WTC11 (cell line): Measurements from ENCODE around the gene CLDN6. TPM values are rescaled to one million over a fixed set of nuclear protein-coding genes. Genes with fewer than 3 reads are reported as not detected.
"Not testable (repeated sequence)": the region's sequence is repeated elsewhere in the genome, so short reads cannot be mapped to it uniquely, and the experiment has no call there.

Experiments used
- ATAC-seq: fragments of 200-7000 bp; cut with Tn5 transposase; 2 replicates; pipeline ENCODE4 v1.10.0; 2021; ENCODE audit warnings: mild to moderate bottlenecking, moderate library complexity
- CTCF ChIA-PET: fragments of 300-600 bp; sonication (Branson Sonifier 250); formaldehyde crosslinking; loops from one replicate; lab custom pipeline; 2021; ENCODE audit warnings: antibody characterized with exemption; lab: Charles Lee
- POLR2A ChIA-PET: fragments of 350-600 bp; sonication (Branson Sonifier 250); formaldehyde crosslinking; loops from one replicate; lab custom pipeline; 2021; ENCODE audit warnings: antibody characterized with exemption; lab: Charles Lee
- DNase-seq: peaks from one replicate; pipeline ENCODE4 v3.0.0; 2021; ENCODE audit warnings: low spot score
- H3K27ac Mint-ChIP-seq: 2 replicates; pipeline ENCODE4 v1.8.0; 2021; ENCODE audit warnings: mixed read lengths
- H3K27me3 Mint-ChIP-seq: 2 replicates; pipeline ENCODE4 v1.8.0; 2021; ENCODE audit warnings: low read depth, mild to moderate bottlenecking, moderate library complexity, mixed read lengths
- H3K36me3 Mint-ChIP-seq: 2 replicates; pipeline ENCODE4 v1.8.0; 2021; ENCODE audit warnings: mixed read lengths
- H3K4me1 Mint-ChIP-seq: 2 replicates; pipeline ENCODE4 v1.8.0; 2022; ENCODE audit warnings: mixed read lengths
- H3K4me3 Mint-ChIP-seq: 2 replicates; pipeline ENCODE4 v1.8.0; 2021; ENCODE audit warnings: mild to moderate bottlenecking, moderate library complexity, mixed read lengths
- H3K9me3 Mint-ChIP-seq: 2 replicates; pipeline ENCODE4 v1.8.0; 2021; ENCODE audit warnings: mixed read lengths
- ELF4 ChIP-seq: sonication (generic); formaldehyde crosslinking; IDR thresholded peaks from 2 replicates; pipeline ENCODE4 v1.8.1; 2022; ENCODE audit warnings: low read depth, mild to moderate bottlenecking, moderate library complexity, missing genetic modification reagents
- FOXJ3 ChIP-seq: sonication (generic); formaldehyde crosslinking; IDR thresholded peaks from 2 replicates; pipeline ENCODE4 v1.9.0; 2021; ENCODE audit warnings: missing genetic modification reagents, mild to moderate bottlenecking, borderline replicate concordance
- JAZF1 ChIP-seq: fragments of 250-450 bp; sonication (Bioruptor Pico); IDR thresholded peaks from 2 replicates; pipeline ENCODE4 v1.9.0; 2021; ENCODE audit warnings: moderate library complexity, mild to moderate bottlenecking, inconsistent platforms
- JUN ChIP-seq: sonication (generic); formaldehyde crosslinking; IDR thresholded peaks from 2 replicates; pipeline ENCODE4 v1.8.0; 2023; ENCODE audit warnings: mild to moderate bottlenecking, missing genetic modification reagents
- MLX ChIP-seq: sonication (generic); formaldehyde crosslinking; IDR thresholded peaks from 2 replicates; pipeline ENCODE4 v1.8.1; 2023; ENCODE audit warnings: mild to moderate bottlenecking, missing genetic modification reagents, moderate library complexity
- SMAD3 ChIP-seq: sonication (generic); formaldehyde crosslinking; IDR thresholded peaks from 2 replicates; pipeline ENCODE4 v1.8.0; 2022; ENCODE audit warnings: missing genetic modification reagents, mild to moderate bottlenecking, borderline replicate concordance
- TEAD1 ChIP-seq: sonication (generic); formaldehyde crosslinking; IDR thresholded peaks from 2 replicates; pipeline ENCODE4 v1.8.0; 2022; ENCODE audit warnings: mild to moderate bottlenecking, missing genetic modification reagents
- USF1 ChIP-seq: sonication (generic); formaldehyde crosslinking; IDR thresholded peaks from 2 replicates; pipeline ENCODE4 v1.8.0; 2022; ENCODE audit warnings: mild to moderate bottlenecking, missing genetic modification reagents
- ZMAT4 ChIP-seq: fragments of 250-450 bp; sonication (Bioruptor Pico); IDR thresholded peaks from 2 replicates; pipeline ENCODE4 v1.9.0; 2021; ENCODE audit warnings: mild to moderate bottlenecking
- ZNF121 ChIP-seq: sonication (generic); formaldehyde crosslinking; IDR thresholded peaks from 2 replicates; pipeline ENCODE4 v1.8.0; 2023; ENCODE audit warnings: missing genetic modification reagents
- ZNF396 ChIP-seq: fragments of 250-450 bp; sonication (Bioruptor Pico); IDR thresholded peaks from 2 replicates; pipeline ENCODE4 v1.8.0; 2021; ENCODE audit warnings: mild to moderate bottlenecking, moderate library complexity, borderline replicate concordance
- ZNF416 ChIP-seq: fragments of 250-450 bp; sonication (Bioruptor Pico); IDR thresholded peaks from 2 replicates; pipeline ENCODE4 v1.9.0; 2021; ENCODE audit warnings: mild to moderate bottlenecking, inconsistent platforms
- total RNA-seq: library from RNA; stranded (reverse); gene quantifications from 3 replicates; pipeline ENCODE4 v1.2.3, GENCODE V29; 2021
- TF ChIP-seq, protein P1 (sequence below): sonication (generic); formaldehyde crosslinking; IDR thresholded peaks from 2 replicates; pipeline ENCODE4 v1.8.0; 2022; ENCODE audit warnings: mild to moderate bottlenecking, missing genetic modification reagents

Gene CLDN6
- total RNA-seq, 1 experiment from 2014 or later, result 746 TPM

- H3K36me3 Mint-ChIP-seq, result peaks cover 7% of the 10 kb centered on the region
- no peak for ATAC-seq
- no peak for TF ChIP-seq JUN (CRISPR knock-in tag)
- no peak for TF ChIP-seq JAZF1 (CRISPR knock-in tag)
- TF ChIP-seq TEAD1 (CRISPR knock-in tag), result no peak
- TF ChIP-seq SMAD3, result no peak
- peak; percentile 55 for TF ChIP-seq ZNF121 (CRISPR knock-in tag)
- no peak for TF ChIP-seq ZNF396
- H3K27ac Mint-ChIP-seq, result no peak overlapping the region
- ChIA-PET CTCF (interaction anchor here (0.9 to 3.6 kb wide), 26 partner anchors 8 to 117 kb away, joined by 3 to 109 read pairs (median 19); partner anchors contain the start of genes BICDL2, KREMEN2, MMP25 and PAQR4), POLR2A (interaction anchor here (1.3 to 3.2 kb wide), 5 partner anchors 26 to 54 kb away, joined by 5 to 29 read pairs (median 8); partner anchors contain the start of gene ZSCAN10)
- H3K9me3 Mint-ChIP-seq, result 0 out of 2 replicates have a peak, but pooled peaks cover 1% of the 10 kb centered on the region
- peaks cover 3% of the 10 kb centered on the region; the same call in 1 of the 2 replicates for H3K27me3 Mint-ChIP-seq
- peak overlapping the region; percentile 20; the same call in 1 of the 2 replicates for H3K4me3 Mint-ChIP-seq
- no peak for DNase-seq
- peaks cover 26% of the 10 kb centered on the region for H3K4me1 Mint-ChIP-seq
Observed at GRCh38 chr16:3057181-3058138, 39.5 kb upstream of the CLDN6 start.

DNA sequence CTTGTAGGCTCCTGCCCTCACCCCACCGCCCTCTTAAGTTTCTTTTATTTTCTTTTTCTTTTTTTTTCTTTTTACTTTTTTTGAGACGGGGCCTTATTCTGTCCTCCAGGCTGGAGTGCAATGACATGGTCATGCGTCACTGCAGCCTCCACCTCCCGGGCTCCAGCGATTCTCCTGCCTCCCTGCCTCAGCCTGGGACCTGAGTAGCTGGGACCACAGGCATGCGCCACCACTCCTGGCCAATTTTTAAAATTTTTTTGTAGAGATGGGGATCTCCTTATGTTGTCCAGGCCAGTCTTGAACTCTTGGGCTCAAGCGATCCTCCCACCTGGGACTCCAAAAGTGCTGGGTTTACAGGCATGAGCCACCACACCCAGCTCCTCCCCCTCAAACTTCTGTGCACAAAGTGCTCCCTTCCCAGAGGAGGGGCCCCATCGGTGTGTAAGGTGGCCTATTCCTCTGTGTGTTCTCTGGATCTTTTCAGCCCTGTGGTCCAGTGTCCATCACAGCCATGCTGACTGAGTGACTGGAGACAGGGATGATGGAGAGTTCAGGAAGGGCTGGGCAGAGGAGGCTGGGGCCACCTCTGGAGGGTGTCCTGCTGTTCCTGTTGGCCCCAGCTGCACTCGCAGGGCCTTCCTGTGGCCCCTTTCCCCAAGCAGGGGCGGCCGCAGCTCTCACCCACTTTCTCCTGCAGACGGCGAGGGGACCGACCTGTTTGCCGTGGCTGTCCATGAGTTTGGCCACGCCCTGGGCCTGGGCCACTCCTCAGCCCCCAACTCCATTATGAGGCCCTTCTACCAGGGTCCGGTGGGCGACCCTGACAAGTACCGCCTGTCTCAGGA is 38.6 kb upstream of the CLDN6 start:
- Mint-ChIP-seq H3K27ac (no peak overlapping the region), H3K9me3 (0 out of 2 replicates have a peak, but pooled peaks cover 6% of the 10 kb centered on the region), H3K36me3 (peaks cover 12% of the 10 kb centered on the region), H3K4me1 (peaks cover 30% of the 10 kb centered on the region), H3K27me3 (peaks cover 3% of the 10 kb centered on the region; the same call in 1 of the 2 replicates), H3K4me3 (no peak overlapping the region; the same call in 1 of the 2 replicates)
- ChIA-PET CTCF (interaction anchor here (0.7 to 2.6 kb wide), 9 partner anchors 23 to 75 kb away, joined by 3 to 20 read pairs (median 4); partner anchors contain the start of gene ZNF205), POLR2A (interaction anchor here (1.3 kb wide), 1 partner anchor 94 kb away, joined by 6 read pairs; no protein-coding TSS in a partner anchor)
- DNase-seq (no peak), ATAC-seq (no peak)
- no peak for TF ChIP-seq ELF4
- TF ChIP-seq ZMAT4 (CRISPR knock-in tag), result no peak
- TF ChIP-seq, protein P1, sequence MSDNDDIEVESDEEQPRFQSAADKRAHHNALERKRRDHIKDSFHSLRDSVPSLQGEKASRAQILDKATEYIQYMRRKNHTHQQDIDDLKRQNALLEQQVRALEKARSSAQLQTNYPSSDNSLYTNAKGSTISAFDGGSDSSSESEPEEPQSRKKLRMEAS, result no peak
- TF ChIP-seq ZNF416, result no peak
- no peak for TF ChIP-seq USF1
- no peak for TF ChIP-seq MLX
- TF ChIP-seq FOXJ3 (CRISPR knock-in tag), result no peak

DNA sequence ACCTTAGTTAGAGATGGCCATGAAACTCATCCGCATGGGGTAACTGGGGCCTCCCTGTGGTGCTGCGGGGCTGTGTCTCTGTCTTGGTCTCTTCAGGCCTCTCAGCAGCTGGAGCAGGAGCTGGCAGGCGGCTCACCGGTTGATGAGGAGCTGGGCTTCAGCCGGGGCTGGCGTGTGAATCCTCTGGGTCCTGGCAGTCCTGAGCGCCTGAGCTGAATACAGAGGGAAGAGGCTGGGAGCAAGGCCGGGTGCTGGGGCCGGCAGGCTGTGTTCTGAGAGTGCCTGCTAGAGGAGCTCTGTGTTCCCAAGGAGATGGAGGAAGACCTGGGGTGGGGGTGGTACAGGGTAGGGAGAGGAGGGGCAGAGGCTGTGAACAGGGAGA is 37.7 kb upstream of the CLDN6 start:
- not testable (repeated sequence) for H3K27ac Mint-ChIP-seq, H3K27me3 Mint-ChIP-seq, H3K9me3 Mint-ChIP-seq, H3K4me3 Mint-ChIP-seq, DNase-seq, ATAC-seq
- CTCF ChIA-PET, result interaction anchor here (1.0 to 2.6 kb wide), 8 partner anchors 22 to 76 kb away, joined by 3 to 20 read pairs (median 4); partner anchors contain the start of gene ZNF205
- peaks cover 29% of the 10 kb centered on the region for H3K4me1 Mint-ChIP-seq
- H3K36me3 Mint-ChIP-seq, result peaks cover 15% of the 10 kb centered on the region
- POLR2A ChIA-PET, result interaction anchor here (1.3 kb wide), 1 partner anchor 95 kb away, joined by 6 read pairs; no protein-coding TSS in a partner anchor
